ENCODE data around the gene FRMD4B. TPM values are rescaled to one million over a fixed set of nuclear protein-coding genes. Genes with fewer than 3 reads are reported as not detected.

FRMD4B gene
- total RNA-seq, 1 donor from 2014 or later = 17.3 TPM

DNA sequence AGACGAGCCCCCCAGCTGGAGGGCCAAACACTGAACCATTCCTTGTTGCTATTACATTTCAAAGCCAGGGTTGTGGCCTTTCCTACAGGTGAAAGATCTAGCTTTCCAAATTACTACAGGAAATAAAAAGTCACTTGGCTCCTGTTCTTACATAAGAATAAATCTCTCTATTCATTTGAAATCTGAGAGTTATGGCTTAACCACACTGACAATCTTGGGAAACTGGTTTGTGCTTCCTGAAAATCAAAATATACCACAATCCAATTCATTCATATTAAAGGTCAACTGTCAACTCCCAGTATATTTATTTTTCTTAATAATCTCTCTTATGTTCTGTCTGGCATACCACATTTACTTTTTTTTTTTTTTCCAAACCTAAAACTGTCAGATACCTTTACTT, 159.8 kb downstream of the FRMD4B start:
- H3K4me1 Mint-ChIP-seq = no peaks in the 10 kb centered on the region
- no peaks in the 10 kb centered on the region for H3K9me3 Mint-ChIP-seq
- no peak overlapping the region for H3K4me3 ChIP-seq
- no peak overlapping the region for H3K4me3 Mint-ChIP-seq
- no peaks in the 10 kb centered on the region for H3F3A ChIP-seq (ENCODE audit: low read depth)
- no peaks in the 10 kb centered on the region for H3K79me2 ChIP-seq (ENCODE audit: low read depth)
- H3K9ac ChIP-seq = no peak overlapping the region
- no peak overlapping the region for H3K4me2 ChIP-seq
- H4K20me1 ChIP-seq (ENCODE audit: low read depth) = no peaks in the 10 kb centered on the region
- no peaks in the 10 kb centered on the region for H3K27me3 Mint-ChIP-seq (ENCODE audit: insufficient read depth, low read depth)
- H2AFZ ChIP-seq (replicated peaks) = no peak overlapping the region
- H3K36me3 ChIP-seq = no peaks in the 10 kb centered on the region
- peaks cover 10% of the 10 kb centered on the region for H3K36me3 Mint-ChIP-seq
- TF ChIP-seq EZH2 (IDR thresholded peaks at IDR 0.05) (no peak), EZH2phosphoT487 (IDR thresholded peaks at IDR 0.05) (no peak)
- TF ChIP-seq, protein P1, sequence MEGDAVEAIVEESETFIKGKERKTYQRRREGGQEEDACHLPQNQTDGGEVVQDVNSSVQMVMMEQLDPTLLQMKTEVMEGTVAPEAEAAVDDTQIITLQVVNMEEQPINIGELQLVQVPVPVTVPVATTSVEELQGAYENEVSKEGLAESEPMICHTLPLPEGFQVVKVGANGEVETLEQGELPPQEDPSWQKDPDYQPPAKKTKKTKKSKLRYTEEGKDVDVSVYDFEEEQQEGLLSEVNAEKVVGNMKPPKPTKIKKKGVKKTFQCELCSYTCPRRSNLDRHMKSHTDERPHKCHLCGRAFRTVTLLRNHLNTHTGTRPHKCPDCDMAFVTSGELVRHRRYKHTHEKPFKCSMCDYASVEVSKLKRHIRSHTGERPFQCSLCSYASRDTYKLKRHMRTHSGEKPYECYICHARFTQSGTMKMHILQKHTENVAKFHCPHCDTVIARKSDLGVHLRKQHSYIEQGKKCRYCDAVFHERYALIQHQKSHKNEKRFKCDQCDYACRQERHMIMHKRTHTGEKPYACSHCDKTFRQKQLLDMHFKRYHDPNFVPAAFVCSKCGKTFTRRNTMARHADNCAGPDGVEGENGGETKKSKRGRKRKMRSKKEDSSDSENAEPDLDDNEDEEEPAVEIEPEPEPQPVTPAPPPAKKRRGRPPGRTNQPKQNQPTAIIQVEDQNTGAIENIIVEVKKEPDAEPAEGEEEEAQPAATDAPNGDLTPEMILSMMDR (IDR thresholded peaks at IDR 0.05) = no peak
- no peak for DNase-seq (ENCODE audit: low spot score)
- no peak overlapping the region for H3K27ac Mint-ChIP-seq
- no peak overlapping the region for H3K27ac ChIP-seq
- H3K9me3 ChIP-seq (ENCODE audit: low read depth) = no peaks in the 10 kb centered on the region
- H3K27me3 ChIP-seq = no peaks in the 10 kb centered on the region
- no peaks in the 10 kb centered on the region for H3K4me1 ChIP-seq

DNA sequence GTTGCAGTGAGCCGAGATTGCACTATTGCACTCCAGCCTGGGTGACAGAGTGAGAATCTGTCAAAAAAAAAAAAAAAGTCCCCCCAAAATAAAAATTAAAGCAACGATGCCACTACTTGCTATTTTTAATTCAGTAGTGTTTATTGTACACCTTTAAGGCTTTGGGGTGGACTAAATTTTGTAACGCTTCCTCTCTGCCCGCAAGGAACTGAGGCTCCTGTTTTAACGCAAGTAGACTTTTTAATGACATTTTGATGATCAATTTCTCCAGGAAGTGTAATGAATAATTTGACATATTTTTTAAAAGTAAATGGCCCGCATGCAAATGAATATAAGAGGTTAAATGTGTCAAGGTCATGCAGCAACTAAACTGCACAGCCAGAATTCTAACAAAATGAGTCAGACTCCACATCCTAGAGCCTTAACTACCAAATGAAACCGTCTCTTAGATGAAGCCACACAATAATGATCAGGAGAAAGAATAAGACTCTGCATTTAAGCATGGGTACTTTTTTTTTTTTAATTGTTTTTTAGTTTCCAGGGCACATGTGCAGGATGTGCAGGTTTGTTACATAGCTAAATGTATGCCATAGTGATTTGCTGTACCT, 166.7 kb downstream of the FRMD4B start:
- Mint-ChIP-seq H3K4me1 (no peaks in the 10 kb centered on the region), H3K27ac (no peak overlapping the region), H3K36me3 (peaks cover 20% of the 10 kb centered on the region), H3K27me3 (ENCODE audit: insufficient read depth, low read depth) (no peaks in the 10 kb centered on the region), H3K4me3 (no peak overlapping the region), H3K9me3 (no peaks in the 10 kb centered on the region)
- H2AFZ ChIP-seq (replicated peaks) = no peak overlapping the region
- H3K4me1 ChIP-seq = no peaks in the 10 kb centered on the region
- H3K4me2 ChIP-seq = no peak overlapping the region
- H3K4me3 ChIP-seq = no peak overlapping the region
- no peak for DNase-seq (ENCODE audit: low spot score)
- no peaks in the 10 kb centered on the region for H4K20me1 ChIP-seq (ENCODE audit: low read depth)
- H3K27me3 ChIP-seq = no peaks in the 10 kb centered on the region
- H3K9me3 ChIP-seq (ENCODE audit: low read depth) = no peaks in the 10 kb centered on the region
- no peaks in the 10 kb centered on the region for H3K79me2 ChIP-seq (ENCODE audit: low read depth)
- H3K36me3 ChIP-seq = no peaks in the 10 kb centered on the region
- no peaks in the 10 kb centered on the region for H3F3A ChIP-seq (ENCODE audit: low read depth)
- TF ChIP-seq EZH2phosphoT487 (IDR thresholded peaks at IDR 0.05) = no peak
- TF ChIP-seq, protein P1 (IDR thresholded peaks at IDR 0.05) = no peak
- no peak for TF ChIP-seq EZH2 (IDR thresholded peaks at IDR 0.05)
- no peak overlapping the region for H3K27ac ChIP-seq
- H3K9ac ChIP-seq = no peak overlapping the region

DNA sequence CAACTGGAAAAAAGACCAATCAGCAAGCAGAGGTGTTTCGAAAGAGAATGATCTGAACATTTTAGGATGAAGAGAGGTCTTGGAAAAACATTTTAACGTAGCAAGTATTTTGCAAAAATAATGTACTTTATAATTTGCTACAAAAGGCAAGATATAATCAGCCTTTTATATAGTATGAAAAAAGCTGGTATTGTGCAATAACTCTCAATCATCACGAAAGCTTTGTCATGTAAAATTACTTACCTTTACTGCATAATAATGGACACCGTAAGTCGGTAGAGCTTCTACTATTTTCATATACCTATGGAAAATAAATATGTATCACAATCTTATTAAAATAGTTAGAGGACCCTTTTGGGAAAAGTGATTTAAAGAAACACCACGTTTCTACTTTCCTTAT, 167.8 kb downstream of the FRMD4B start:
- Histone ChIP-seq H3K4me1 (no peaks in the 10 kb centered on the region), H3K9me3 (ENCODE audit: low read depth) (no peaks in the 10 kb centered on the region), H3K9ac (no peak overlapping the region), H3K36me3 (no peaks in the 10 kb centered on the region), H3K4me2 (no peak overlapping the region), H3K4me3 (no peak overlapping the region), H3K27me3 (no peaks in the 10 kb centered on the region), H3K27ac (no peak overlapping the region), H3F3A (ENCODE audit: low read depth) (no peaks in the 10 kb centered on the region), H2AFZ (replicated peaks) (no peak overlapping the region), H4K20me1 (ENCODE audit: low read depth) (no peaks in the 10 kb centered on the region), H3K79me2 (ENCODE audit: low read depth) (no peaks in the 10 kb centered on the region)
- no peak for DNase-seq (ENCODE audit: low spot score)
- H3K4me3 Mint-ChIP-seq = no peak overlapping the region
- peaks cover 2% of the 10 kb centered on the region for H3K27me3 Mint-ChIP-seq (ENCODE audit: insufficient read depth, low read depth)
- peaks cover 20% of the 10 kb centered on the region for H3K36me3 Mint-ChIP-seq
- no peaks in the 10 kb centered on the region for H3K9me3 Mint-ChIP-seq
- TF ChIP-seq, protein P1 (IDR thresholded peaks at IDR 0.05) = no peak
- TF ChIP-seq EZH2phosphoT487 (IDR thresholded peaks at IDR 0.05) (no peak), EZH2 (IDR thresholded peaks at IDR 0.05) (no peak)
- H3K27ac Mint-ChIP-seq = no peak overlapping the region
- no peaks in the 10 kb centered on the region for H3K4me1 Mint-ChIP-seq

Data from neural progenitor cell (in vitro differentiated cells).